HG03159 (cell line): ENCODE measurements around the gene ANKRD34B.

Experiments
- ATAC-seq: cut with Tn5 transposase; IDR thresholded peaks from one replicate; pipeline ENCODE4 v1.9.1; 2021; ENCODE audit warnings: mild to moderate bottlenecking, moderate library complexity; ENCODE audit not compliant: unreplicated experiment

ANKRD34B gene

DNA sequence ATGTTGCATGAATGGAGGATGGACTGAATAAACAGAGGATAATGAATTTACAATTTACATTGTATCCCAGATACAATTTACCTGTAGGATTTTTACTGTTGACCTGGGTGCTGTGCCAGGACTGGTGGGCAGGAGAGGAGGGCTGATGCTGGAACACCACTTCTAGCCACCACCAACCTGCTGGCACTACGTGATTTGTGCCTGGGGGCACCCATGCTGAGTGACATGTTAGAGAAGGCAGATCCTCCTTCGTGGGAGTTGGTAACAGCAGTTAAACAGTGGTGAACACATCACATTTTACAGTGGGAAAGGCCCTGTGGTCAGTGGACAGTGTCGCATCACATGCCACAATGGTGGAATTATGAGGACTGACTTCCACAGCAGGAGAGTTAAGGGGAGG is 3.0 kb upstream of the ANKRD34B start:
- ATAC-seq: no peak

GRCh38 chr5:80569086-80569960 is 757 bp downstream of the ANKRD34B start:
- ATAC-seq: no peak

GRCh38 chr5:80568251-80568650 is 1.8 kb downstream of the ANKRD34B start:
- no peak for ATAC-seq

DNA sequence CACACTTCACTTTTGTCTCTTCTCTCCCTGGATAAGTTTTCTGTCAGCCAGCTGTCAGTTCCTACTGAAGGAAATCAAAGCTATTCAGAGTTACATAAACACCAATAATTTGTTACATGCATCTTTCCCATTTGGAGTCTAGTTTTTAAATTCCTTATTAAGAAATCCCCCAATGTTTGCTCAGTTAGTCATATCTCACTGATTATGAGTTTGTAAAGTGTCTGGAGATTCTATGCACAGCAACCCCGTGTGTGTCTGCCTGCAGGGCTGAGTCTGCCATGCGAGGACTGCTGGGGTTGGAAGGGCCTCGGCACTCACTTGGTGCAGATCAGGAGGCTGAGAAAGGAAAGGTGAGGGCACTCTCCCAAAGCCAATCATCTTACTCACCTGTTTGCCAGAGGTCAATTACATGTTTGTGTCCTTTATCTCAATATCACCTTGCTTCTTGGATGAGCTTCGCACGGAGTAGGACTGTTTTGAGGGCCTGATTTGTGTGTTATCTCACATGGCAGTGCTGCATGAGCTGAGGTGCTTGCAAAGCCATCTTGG is 3.3 kb downstream of the ANKRD34B start:
- no peak for ATAC-seq

DNA sequence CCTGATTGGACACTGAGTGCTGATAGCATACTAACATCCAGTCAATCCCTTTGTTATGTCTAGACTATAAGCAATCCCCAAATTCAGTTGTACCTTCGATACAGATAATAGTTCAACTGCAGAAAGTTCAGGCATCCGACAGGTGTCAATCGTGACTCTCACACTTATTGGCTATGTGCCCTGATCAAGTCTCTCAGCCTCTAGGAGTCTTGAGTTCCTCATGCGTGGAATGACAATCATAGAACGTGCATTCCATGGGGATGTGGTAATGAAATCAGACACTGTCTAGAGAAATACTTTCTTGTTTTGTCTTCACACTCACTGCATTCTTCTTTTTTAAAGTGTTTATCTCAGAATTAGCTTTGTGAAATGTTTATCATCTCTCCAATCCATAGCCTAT is 4.8 kb downstream of the ANKRD34B start:
- no peak for ATAC-seq

- ATAC-seq: no peak
Measured at GRCh38 chr5:80559244-80559643, 10.8 kb downstream of the ANKRD34B start.

DNA sequence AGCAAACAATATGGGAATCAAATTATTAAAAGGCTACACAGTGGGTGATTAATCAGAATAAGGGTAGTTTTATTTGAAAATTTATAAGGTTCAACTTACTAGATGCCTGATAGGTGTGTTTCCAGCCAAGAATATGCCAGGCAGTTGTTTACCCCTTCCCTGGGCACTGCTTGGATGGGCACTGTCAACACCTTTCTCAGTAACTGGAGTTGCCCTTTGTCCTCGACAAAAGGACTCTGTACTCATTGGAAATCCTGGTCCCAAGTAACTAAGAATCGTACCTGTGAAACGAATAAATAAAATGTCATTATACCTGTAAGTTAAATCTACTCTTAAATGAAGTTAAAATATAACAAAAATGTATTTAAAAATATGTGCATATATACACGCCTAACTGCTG is 15.0 kb downstream of the ANKRD34B start:
- no peak for ATAC-seq

- ATAC-seq: no peak
Measured at GRCh38 chr5:80554646-80555045, 15.4 kb downstream of the ANKRD34B start.

GRCh38 chr5:80541392-80541791 is 28.7 kb downstream of the ANKRD34B start:
- no peak for ATAC-seq

DNA sequence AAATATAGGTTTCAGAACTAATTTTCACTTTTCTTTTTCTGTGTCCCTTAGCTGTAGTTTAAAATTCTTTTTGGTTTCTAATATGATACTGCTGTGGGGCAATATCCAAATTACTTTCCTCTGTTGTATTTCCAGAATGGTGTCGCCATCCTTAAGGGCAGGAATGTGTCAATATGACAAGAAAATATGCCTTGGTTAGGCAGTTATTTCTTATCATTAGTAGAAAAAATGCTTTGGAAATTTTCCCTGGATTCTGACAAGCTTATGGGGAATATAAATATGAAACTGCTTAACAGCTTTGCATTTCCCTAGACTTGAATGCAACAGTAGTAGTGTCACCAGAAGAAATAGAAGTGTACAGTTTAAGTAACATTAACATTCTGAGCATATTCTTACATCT is 29.4 kb downstream of the ANKRD34B start:
- ATAC-seq: no peak

DNA sequence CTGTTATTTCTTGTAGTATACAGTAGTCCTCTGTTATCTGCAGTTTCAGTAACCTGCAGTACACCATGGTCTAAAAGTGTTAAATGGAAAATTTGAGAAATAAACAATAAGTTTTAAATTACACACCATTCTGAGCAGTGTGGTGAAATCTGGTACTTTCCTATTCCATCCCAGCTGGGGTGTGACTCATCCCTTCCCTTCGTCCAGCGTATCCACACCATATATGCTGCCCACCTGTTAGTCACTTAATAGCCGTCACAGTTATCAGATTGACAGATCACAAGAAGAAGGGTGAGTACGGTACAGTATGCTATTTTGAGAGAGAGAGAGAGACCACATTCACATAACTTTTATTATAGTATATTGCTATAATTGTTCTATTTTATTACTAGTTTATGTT is 53.3 kb downstream of the ANKRD34B start:
- ATAC-seq: peak; percentile 44

DNA sequence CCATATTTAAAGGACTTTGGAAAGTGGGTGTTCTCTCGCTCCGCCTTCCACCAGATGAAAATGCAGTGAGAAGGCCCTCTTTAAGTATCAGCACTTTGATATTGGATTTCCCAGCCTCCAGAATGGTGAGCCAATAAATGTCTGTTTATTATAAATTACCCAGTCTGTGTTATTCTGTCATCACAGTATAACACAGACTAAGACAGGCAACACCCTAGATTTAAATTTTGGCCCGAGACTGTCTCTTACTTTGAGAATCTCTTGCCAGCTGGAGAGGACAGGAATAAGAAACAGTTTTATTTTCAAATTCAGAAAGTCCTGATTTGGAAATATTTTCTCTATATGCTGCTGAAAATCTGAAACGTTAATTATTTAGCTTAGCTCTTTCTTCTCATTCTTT is 60.7 kb downstream of the ANKRD34B start:
- ATAC-seq: no peak

DNA sequence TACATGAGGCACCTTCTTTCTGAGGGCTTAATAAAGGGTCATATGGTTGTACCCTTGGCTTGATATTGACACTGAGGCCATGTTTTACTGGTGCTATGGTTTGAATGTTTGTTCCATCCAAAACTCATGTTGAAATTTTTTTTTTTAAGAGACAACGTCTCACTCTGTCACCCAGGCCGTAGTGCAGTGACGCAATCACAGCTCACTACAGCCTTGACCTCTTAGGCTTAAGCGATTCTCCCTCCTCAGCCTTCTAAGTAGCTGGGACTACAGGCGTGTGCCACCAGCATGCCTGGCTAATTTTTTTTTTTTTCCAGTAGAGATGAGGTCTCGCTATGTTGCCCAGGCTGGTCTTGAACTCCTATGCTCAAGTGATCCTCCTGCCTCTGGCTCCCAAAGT is 61.2 kb downstream of the ANKRD34B start:
- ATAC-seq: no peak

DNA sequence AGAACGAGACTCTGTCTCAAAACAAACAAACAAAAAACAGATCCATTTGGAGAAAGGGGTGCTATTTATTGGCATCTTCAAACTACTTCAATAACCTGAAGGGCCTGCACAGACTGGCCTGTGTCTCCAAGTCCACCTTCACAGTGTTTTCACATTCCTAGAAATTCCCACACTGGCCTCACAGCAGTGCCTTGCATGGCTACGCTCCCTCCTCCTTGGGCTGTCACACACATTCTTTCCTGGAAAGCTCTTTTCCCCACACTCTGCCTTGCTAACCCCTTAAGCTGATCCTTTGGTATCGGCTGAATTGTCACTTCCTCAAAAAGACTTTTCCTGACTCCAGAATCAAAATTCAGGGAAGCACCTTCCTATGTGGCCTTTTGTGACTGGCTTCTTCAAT is 62.4 kb downstream of the ANKRD34B start:
- ATAC-seq: no peak
